ENCODE measurements around the gene OTOGL.

DNA sequence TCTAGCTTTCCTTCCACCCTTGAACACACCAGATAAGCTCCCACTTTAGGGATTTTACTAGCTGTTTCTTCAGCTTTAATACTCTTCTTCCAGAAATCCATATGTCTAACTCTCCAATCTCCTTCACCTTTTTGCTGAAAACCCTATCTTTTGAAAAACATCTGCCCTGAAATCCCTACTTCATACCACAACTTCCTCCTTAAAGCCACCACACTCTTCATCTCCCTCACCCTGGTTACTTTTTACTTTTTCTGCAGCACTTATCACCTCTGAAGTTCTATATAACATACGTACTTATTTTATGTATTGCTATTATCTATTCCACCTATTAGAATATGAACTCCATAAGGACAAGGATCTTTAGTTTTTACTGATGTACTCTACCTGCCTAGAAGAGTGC is 316.1 kb downstream of the OTOGL start:
- TF ChIP-seq, protein P1, sequence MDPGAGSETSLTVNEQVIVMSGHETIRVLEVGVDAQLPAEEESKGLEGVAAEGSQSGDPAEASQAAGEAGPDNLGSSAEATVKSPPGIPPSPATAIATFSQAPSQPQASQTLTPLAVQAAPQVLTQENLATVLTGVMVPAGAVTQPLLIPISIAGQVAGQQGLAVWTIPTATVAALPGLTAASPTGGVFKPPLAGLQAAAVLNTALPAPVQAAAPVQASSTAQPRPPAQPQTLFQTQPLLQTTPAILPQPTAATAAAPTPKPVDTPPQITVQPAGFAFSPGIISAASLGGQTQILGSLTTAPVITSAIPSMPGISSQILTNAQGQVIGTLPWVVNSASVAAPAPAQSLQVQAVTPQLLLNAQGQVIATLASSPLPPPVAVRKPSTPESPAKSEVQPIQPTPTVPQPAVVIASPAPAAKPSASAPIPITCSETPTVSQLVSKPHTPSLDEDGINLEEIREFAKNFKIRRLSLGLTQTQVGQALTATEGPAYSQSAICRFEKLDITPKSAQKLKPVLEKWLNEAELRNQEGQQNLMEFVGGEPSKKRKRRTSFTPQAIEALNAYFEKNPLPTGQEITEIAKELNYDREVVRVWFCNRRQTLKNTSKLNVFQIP (CRISPR knock-in tag; IDR thresholded peaks at IDR 0.05; ENCODE audit: borderline replicate concordance, low read depth): no peak
- no peak for TF ChIP-seq ISL1 (CRISPR knock-in tag; IDR thresholded peaks at IDR 0.05)
- no peak for TF ChIP-seq ZFP3 (CRISPR knock-in tag; IDR thresholded peaks at IDR 0.05)
- TF ChIP-seq ZC3H10 (CRISPR knock-in tag; IDR thresholded peaks at IDR 0.05): no peak
- no peak for TF ChIP-seq ZFP30 (CRISPR knock-in tag; IDR thresholded peaks at IDR 0.05)
